Osteocyte (in vitro differentiated cells): ENCODE data around the gene SLC41A2. TPM values are rescaled to one million over a fixed set of nuclear protein-coding genes. Genes with fewer than 3 reads are reported as not detected.

Source experiments
- DNase-seq: peaks from one replicate; pipeline ENCODE4 v3.0.0; 2021; ENCODE audit warnings: mixed read lengths; ENCODE audit not compliant: unreplicated experiment; ENCODE audit errors: extremely low spot score
- H3K27ac Mint-ChIP-seq: one replicate; pipeline ENCODE4 v1.8.0; 2021; ENCODE audit warnings: mild to moderate bottlenecking, mixed read lengths; ENCODE audit not compliant: unreplicated experiment
- H3K27me3 Mint-ChIP-seq: one replicate; pipeline ENCODE4 v1.8.0; 2021; ENCODE audit warnings: mixed read lengths; ENCODE audit not compliant: unreplicated experiment
- H3K36me3 Mint-ChIP-seq: one replicate; pipeline ENCODE4 v1.8.0; 2021; ENCODE audit warnings: mixed read lengths; ENCODE audit not compliant: unreplicated experiment
- H3K4me1 Mint-ChIP-seq: one replicate; pipeline ENCODE4 v1.8.0; 2021; ENCODE audit warnings: mixed read lengths; ENCODE audit not compliant: unreplicated experiment
- H3K4me3 Mint-ChIP-seq: one replicate; pipeline ENCODE4 v1.8.0; 2021; ENCODE audit warnings: mild to moderate bottlenecking, moderate library complexity, mixed read lengths; ENCODE audit not compliant: unreplicated experiment
- H3K9me3 Mint-ChIP-seq: one replicate; pipeline ENCODE4 v1.8.0; 2021; ENCODE audit warnings: mixed read lengths; ENCODE audit not compliant: unreplicated experiment
- CTCF ChIP-seq: fragments of 200-600 bp; sonication (generic); IDR thresholded peaks from 2 replicates; pipeline ENCODE4 v1.5.0; 2021; ENCODE audit warnings: antibody characterized with exemption, mild to moderate bottlenecking, moderate library complexity
- total RNA-seq: library from RNA; stranded (reverse); gene quantifications from 2 replicates; pipeline ENCODE4 v1.2.1, GENCODE V29; 2021

SLC41A2 gene
- total RNA-seq, 1 donor from 2014 or later: 24.4 TPM

GRCh38 chr12:104973250-104973649 lies 15.2 kb upstream of the SLC41A2 start:
- Mint-ChIP-seq H3K36me3 (no peaks in the 10 kb centered on the region), H3K4me1 (peaks cover 16% of the 10 kb centered on the region), H3K27me3 (no peaks in the 10 kb centered on the region), H3K4me3 (no peak overlapping the region), H3K9me3 (no peaks in the 10 kb centered on the region), H3K27ac (no peak overlapping the region)
- no peak for TF ChIP-seq CTCF
- DNase-seq: no peak

GRCh38 chr12:104971306-104971705 lies 13.2 kb upstream of the SLC41A2 start:
- no peaks in the 10 kb centered on the region for H3K27me3 Mint-ChIP-seq
- no peak overlapping the region for H3K27ac Mint-ChIP-seq
- H3K4me3 Mint-ChIP-seq: no peak overlapping the region

DNA sequence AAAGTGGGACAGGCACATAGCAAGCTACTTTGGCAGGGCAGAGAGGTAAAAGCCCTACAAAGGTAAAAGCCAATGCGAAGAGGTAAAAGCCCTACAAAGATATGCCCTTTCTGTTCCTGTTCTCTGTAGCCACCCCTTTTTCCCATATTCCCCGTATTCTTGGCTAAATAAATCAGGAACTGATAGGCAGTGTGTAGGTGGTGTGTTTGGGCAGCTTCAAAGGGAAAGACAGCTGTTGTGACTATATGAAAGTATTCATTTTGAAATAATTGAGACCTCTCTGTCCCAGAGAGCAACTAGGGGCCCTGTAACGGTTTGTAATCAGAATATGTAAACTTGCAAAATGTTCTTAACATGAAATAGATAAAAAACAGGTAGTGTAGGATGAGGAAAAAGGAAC lies 11.3 kb upstream of the SLC41A2 start:
- H3K36me3 Mint-ChIP-seq: peaks cover 3% of the 10 kb centered on the region
- no peaks in the 10 kb centered on the region for H3K27me3 Mint-ChIP-seq
- no peak overlapping the region for H3K27ac Mint-ChIP-seq
- TF ChIP-seq CTCF: no peak
- DNase-seq: no peak
- H3K4me1 Mint-ChIP-seq: peaks cover 4% of the 10 kb centered on the region
- no peaks in the 10 kb centered on the region for H3K9me3 Mint-ChIP-seq
- no peak overlapping the region for H3K4me3 Mint-ChIP-seq

More at GRCh38 chr12:104971306-104971705, 13.2 kb upstream of the SLC41A2 start:
- peaks cover under 1% of the 10 kb centered on the region for H3K36me3 Mint-ChIP-seq
- DNase-seq: no peak
- H3K9me3 Mint-ChIP-seq: no peaks in the 10 kb centered on the region
- TF ChIP-seq CTCF: no peak
- peaks cover 16% of the 10 kb centered on the region for H3K4me1 Mint-ChIP-seq

DNA sequence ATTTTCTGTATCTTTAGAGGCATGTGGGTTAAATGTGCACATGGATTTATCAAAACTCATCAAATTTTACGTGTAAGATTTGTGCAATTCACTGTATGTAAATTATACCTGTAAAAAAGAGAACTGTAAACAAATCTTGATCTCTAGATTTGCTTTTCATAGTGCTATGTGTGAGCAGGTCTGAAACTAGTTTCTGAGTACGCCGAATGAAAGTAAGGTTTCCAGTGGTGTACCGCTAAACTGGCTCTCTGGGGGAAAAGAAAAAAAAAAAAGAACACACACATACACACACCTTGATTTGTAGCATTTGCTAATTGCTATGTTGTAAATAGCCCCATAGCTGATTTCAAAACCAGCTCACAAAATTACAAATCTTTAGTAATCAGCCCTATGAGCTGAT lies 8.6 kb upstream of the SLC41A2 start:
- Mint-ChIP-seq H3K4me1 (peaks cover 4% of the 10 kb centered on the region), H3K27me3 (no peaks in the 10 kb centered on the region), H3K4me3 (no peak overlapping the region), H3K9me3 (no peaks in the 10 kb centered on the region), H3K27ac (no peak overlapping the region), H3K36me3 (peaks cover 3% of the 10 kb centered on the region)
- DNase-seq: no peak
- TF ChIP-seq CTCF: no peak

GRCh38 chr12:104964856-104965205 lies 6.7 kb upstream of the SLC41A2 start:
- H3K27ac Mint-ChIP-seq: no peak overlapping the region
- no peak for DNase-seq
- H3K9me3 Mint-ChIP-seq: no peaks in the 10 kb centered on the region
- no peak for TF ChIP-seq CTCF
- H3K27me3 Mint-ChIP-seq: no peaks in the 10 kb centered on the region
- no peak overlapping the region for H3K4me3 Mint-ChIP-seq
- peaks cover 5% of the 10 kb centered on the region for H3K4me1 Mint-ChIP-seq
- peaks cover 3% of the 10 kb centered on the region for H3K36me3 Mint-ChIP-seq
